Hepatocyte (in vitro differentiated cells): ENCODE data around the gene NUP214.

ENCODE experiments used
- CTCF ChIP-seq: fragments of 200-600 bp; sonication (generic); IDR thresholded peaks from 2 replicates; pipeline ENCODE4 v1.5.1; 2016; ENCODE audit warnings: antibody characterized with exemption, mild to moderate bottlenecking; ENCODE audit not compliant: poor library complexity
- EZH2 ChIP-seq: fragments of 200-600 bp; sonication (generic); IDR thresholded peaks from 2 replicates; pipeline ENCODE4 v1.6.1; 2016; ENCODE audit warnings: antibody characterized with exemption, mild to moderate bottlenecking, borderline replicate concordance
- EZH2phosphoT487 ChIP-seq: fragments of 200-600 bp; sonication (generic); IDR thresholded peaks from one replicate; pipeline ENCODE4 v1.6.1; 2018; ENCODE audit warnings: antibody characterized with exemption, mild to moderate bottlenecking, low read depth, moderate library complexity; ENCODE audit not compliant: unreplicated experiment, severe bottlenecking

GRCh38 chr9:131090025-131090787 is 35.2 kb upstream of the NUP214 start:
- TF ChIP-seq EZH2 (no peak), CTCF (no peak), EZH2phosphoT487 (no peak)
